DOHH2 (cell line): ENCODE measurements around the gene NCKAP1.

Source experiments
- H3F3A ChIP-seq: fragments of 200-600 bp; sonication (generic), shearing (Covaris generic); 2 replicates; pipeline ENCODE4 v1.6.0; 2016; ENCODE audit warnings: antibody characterized with exemption, mild to moderate bottlenecking; ENCODE audit not compliant: control insufficient read depth, insufficient read depth
- H3K27ac ChIP-seq: fragments of 200-600 bp; sonication (generic); 2 replicates; pipeline ENCODE4 v1.5.1; 2014; ENCODE audit warnings: low read depth, mild to moderate bottlenecking, low read length, moderate library complexity
- H3K27me3 ChIP-seq: fragments of 200-600 bp; sonication (generic); 2 replicates; pipeline ENCODE4 v1.6.1; 2014; ENCODE audit warnings: mild to moderate bottlenecking, low read length, mixed read lengths; ENCODE audit not compliant: control insufficient read depth
- H3K36me3 ChIP-seq: fragments of 200-600 bp; sonication (generic); 2 replicates; pipeline ENCODE4 v1.6.1; 2014; ENCODE audit warnings: mild to moderate bottlenecking, low read length, moderate library complexity, mixed read lengths; ENCODE audit not compliant: control insufficient read depth
- H3K4me1 ChIP-seq: fragments of 200-600 bp; sonication (generic); 2 replicates; pipeline ENCODE4 v1.6.1; 2014; ENCODE audit warnings: mild to moderate bottlenecking, low read length, mixed read lengths; ENCODE audit not compliant: control insufficient read depth
- H3K4me2 ChIP-seq: fragments of 200-600 bp; sonication (generic); 2 replicates; pipeline ENCODE4 v1.6.0; 2014; ENCODE audit warnings: mild to moderate bottlenecking, low read length, moderate library complexity
- H3K4me3 ChIP-seq: fragments of 200-600 bp; sonication (generic); 2 replicates; pipeline ENCODE4 v1.5.1; 2014; ENCODE audit warnings: mild to moderate bottlenecking, low read length, mixed read lengths
- H3K79me2 ChIP-seq: fragments of 200-600 bp; sonication (generic); 2 replicates; pipeline ENCODE4 v1.6.1; 2014; ENCODE audit warnings: mild to moderate bottlenecking, low read length, mixed read lengths; ENCODE audit not compliant: control insufficient read depth
- H3K9me2 ChIP-seq: fragments of 200-600 bp; sonication (generic); replicated peaks from 2 replicates; pipeline ENCODE4 v1.6.1; 2014; ENCODE audit warnings: mild to moderate bottlenecking, low read length, mixed read lengths; ENCODE audit not compliant: control insufficient read depth
- H3K9me3 ChIP-seq: fragments of 200-600 bp; sonication (generic); 2 replicates; pipeline ENCODE4 v1.6.1; 2014; ENCODE audit warnings: antibody characterized with exemption, low read length, mixed read lengths; ENCODE audit not compliant: control insufficient read depth, insufficient read depth
- H4K20me1 ChIP-seq: fragments of 200-600 bp; sonication (generic); 2 replicates; pipeline ENCODE4 v1.6.0; 2014; ENCODE audit warnings: low read depth, mild to moderate bottlenecking, antibody characterized with exemption, low read length, moderate library complexity; ENCODE audit not compliant: control insufficient read depth, insufficient read depth
- CTCF ChIP-seq: fragments of 200-600 bp; sonication (generic); IDR thresholded peaks from one replicate; pipeline ENCODE4 v1.5.1; 2014; ENCODE audit warnings: antibody characterized with exemption, mild to moderate bottlenecking, low read depth, low read length; ENCODE audit not compliant: poor library complexity, severe bottlenecking
- EZH2phosphoT487 ChIP-seq: fragments of 200-600 bp; sonication (generic); IDR thresholded peaks from 2 replicates; pipeline ENCODE4 v1.6.1; 2017; ENCODE audit warnings: borderline replicate concordance, mild to moderate bottlenecking, antibody characterized with exemption, low read length, moderate library complexity, mixed read lengths

The NCKAP1 gene

GRCh38 chr2:182941919-182942318 is 96.3 kb downstream of the NCKAP1 start:
- no peaks in the 10 kb centered on the region for H3K36me3 ChIP-seq
- peaks cover 32% of the 10 kb centered on the region for H3K4me1 ChIP-seq
- no peaks in the 10 kb centered on the region for H3K9me3 ChIP-seq
- H3F3A ChIP-seq, result no peaks in the 10 kb centered on the region
- H3K4me2 ChIP-seq, result peak overlapping the region; percentile 38
- no peak overlapping the region for H3K4me3 ChIP-seq
- TF ChIP-seq CTCF, result no peak
- no peak for TF ChIP-seq EZH2phosphoT487
- H3K79me2 ChIP-seq, result no peaks in the 10 kb centered on the region
- peak overlapping the region; percentile 29; the same call in 1 of the 2 replicates for H3K27ac ChIP-seq
- no peaks in the 10 kb centered on the region for H4K20me1 ChIP-seq
- no peaks in the 10 kb centered on the region for H3K27me3 ChIP-seq
- no peaks in the 10 kb centered on the region for H3K9me2 ChIP-seq

- H3K27me3 ChIP-seq, result no peaks in the 10 kb centered on the region
- no peaks in the 10 kb centered on the region for H3F3A ChIP-seq
- H3K4me2 ChIP-seq, result peak overlapping the region; percentile 38
- H3K79me2 ChIP-seq, result no peaks in the 10 kb centered on the region
- peak overlapping the region; percentile 29; the same call in 1 of the 2 replicates for H3K27ac ChIP-seq
- no peaks in the 10 kb centered on the region for H3K9me2 ChIP-seq
- no peaks in the 10 kb centered on the region for H3K9me3 ChIP-seq
- H3K4me3 ChIP-seq, result no peak overlapping the region
- H4K20me1 ChIP-seq, result no peaks in the 10 kb centered on the region
- no peaks in the 10 kb centered on the region for H3K36me3 ChIP-seq
- H3K4me1 ChIP-seq, result peaks cover 32% of the 10 kb centered on the region
- TF ChIP-seq CTCF (no peak), EZH2phosphoT487 (no peak)
Observed at GRCh38 chr2:182941121-182941722, 97.0 kb downstream of the NCKAP1 start.

- no peaks in the 10 kb centered on the region for H3K27me3 ChIP-seq
- no peak overlapping the region for H3K4me2 ChIP-seq
- no peaks in the 10 kb centered on the region for H3K36me3 ChIP-seq
- no peaks in the 10 kb centered on the region for H4K20me1 ChIP-seq
- H3K9me2 ChIP-seq, result no peaks in the 10 kb centered on the region
- H3K79me2 ChIP-seq, result no peaks in the 10 kb centered on the region
- no peak for TF ChIP-seq EZH2phosphoT487
- no peak for TF ChIP-seq CTCF
- no peak overlapping the region for H3K27ac ChIP-seq
- no peak overlapping the region for H3K4me3 ChIP-seq
- no peaks in the 10 kb centered on the region for H3K9me3 ChIP-seq
- H3K4me1 ChIP-seq, result peaks cover 24% of the 10 kb centered on the region
- no peaks in the 10 kb centered on the region for H3F3A ChIP-seq
Observed at GRCh38 chr2:182937870-182938269, 100.4 kb downstream of the NCKAP1 start.
